GM20000 (cell line): ENCODE results near the gene ERCC6L.

ENCODE experiments used
- DNase-seq: peaks from one replicate; pipeline ENCODE4 v3.0.0; 2012; ENCODE audit warnings: low spot score
- CTCF ChIP-seq: IDR thresholded peaks from 2 replicates; pipeline ENCODE4 v1.5.1; 2012; ENCODE audit warnings: mild to moderate bottlenecking, control low read depth; ENCODE audit errors: extremely low read depth, missing control alignments

The ERCC6L gene

GRCh38 chrX:72260448-72260847 lies 21.6 kb upstream of the ERCC6L start:
- DNase-seq: no peak
- TF ChIP-seq CTCF: no peak

GRCh38 chrX:72258174-72258573 lies 19.3 kb upstream of the ERCC6L start:
- no peak for TF ChIP-seq CTCF
- no peak for DNase-seq

GRCh38 chrX:72255864-72256263 lies 17.0 kb upstream of the ERCC6L start:
- no peak for TF ChIP-seq CTCF

GRCh38 chrX:72255445-72255844 lies 16.6 kb upstream of the ERCC6L start:
- DNase-seq: no peak
- no peak for TF ChIP-seq CTCF

More at GRCh38 chrX:72255864-72256263, 17.0 kb upstream of the ERCC6L start:
- no peak for DNase-seq

- TF ChIP-seq CTCF: no peak
- no peak for DNase-seq
Measured at GRCh38 chrX:72254816-72255215, 16.0 kb upstream of the ERCC6L start.

GRCh38 chrX:72253686-72254085 lies 14.9 kb upstream of the ERCC6L start:
- no peak for TF ChIP-seq CTCF
- DNase-seq: no peak

- no peak for DNase-seq
- no peak for TF ChIP-seq CTCF
Measured at GRCh38 chrX:72247206-72247942, 8.5 kb upstream of the ERCC6L start.
